H1 (cell line): ENCODE measurements around the gene GID4.

Experiments used
- EZH2 ChIP-seq: fragments of 200-600 bp; sonication (generic); IDR thresholded peaks from 2 replicates; pipeline ENCODE4 v1.7.1; 2012; ENCODE audit warnings: low read depth, mild to moderate bottlenecking, moderate library complexity, low read length, inconsistent platforms; ENCODE audit not compliant: severe bottlenecking
- TF ChIP-seq, protein P1 (sequence below), 3 experiments: IDR thresholded peaks; 1 replicate in 2 of 3; 2 replicates in 1 of 3; pipeline versions ENCODE4 v1.5.1 to v1.6.1; 2011; ENCODE audit warnings: low read length in 3 of 3, mild to moderate bottlenecking in 3 of 3, inconsistent platforms in 2 of 3, low read depth in 1 of 3, moderate library complexity in 1 of 3; ENCODE audit not compliant: insufficient read depth in 1 of 3; ENCODE audit errors: control extremely low read depth in 1 of 3
- TF ChIP-seq, protein P2 (sequence below): IDR thresholded peaks from 2 replicates; pipeline ENCODE4 v1.6.1; 2011; ENCODE audit warnings: low read length, improper control_type of control experiment
- TF ChIP-seq, protein P3 (sequence below): IDR thresholded peaks from 2 replicates; pipeline ENCODE4 v1.6.1; 2012; ENCODE audit warnings: inconsistent platforms

DNA sequence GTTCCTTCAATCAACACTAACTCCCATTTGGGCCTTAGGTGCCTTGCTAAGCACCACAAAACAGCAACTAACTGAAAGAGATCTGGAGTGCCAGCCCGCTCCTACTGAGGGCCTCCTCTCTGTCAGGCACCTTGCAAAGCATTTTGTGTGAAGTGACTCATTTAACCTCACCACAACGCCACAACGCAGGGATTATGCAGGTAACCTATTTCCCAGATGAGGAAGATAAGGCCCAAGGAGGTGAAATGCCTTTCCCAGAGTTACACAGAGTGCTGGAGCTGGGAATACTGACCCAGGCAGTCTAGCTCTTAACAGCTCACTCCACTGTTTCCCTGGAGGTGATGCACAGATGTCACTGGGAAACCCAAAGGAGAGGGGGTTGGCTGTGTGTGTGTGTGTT lies 33.7 kb upstream of the GID4 start:
- TF ChIP-seq, protein P1, sequence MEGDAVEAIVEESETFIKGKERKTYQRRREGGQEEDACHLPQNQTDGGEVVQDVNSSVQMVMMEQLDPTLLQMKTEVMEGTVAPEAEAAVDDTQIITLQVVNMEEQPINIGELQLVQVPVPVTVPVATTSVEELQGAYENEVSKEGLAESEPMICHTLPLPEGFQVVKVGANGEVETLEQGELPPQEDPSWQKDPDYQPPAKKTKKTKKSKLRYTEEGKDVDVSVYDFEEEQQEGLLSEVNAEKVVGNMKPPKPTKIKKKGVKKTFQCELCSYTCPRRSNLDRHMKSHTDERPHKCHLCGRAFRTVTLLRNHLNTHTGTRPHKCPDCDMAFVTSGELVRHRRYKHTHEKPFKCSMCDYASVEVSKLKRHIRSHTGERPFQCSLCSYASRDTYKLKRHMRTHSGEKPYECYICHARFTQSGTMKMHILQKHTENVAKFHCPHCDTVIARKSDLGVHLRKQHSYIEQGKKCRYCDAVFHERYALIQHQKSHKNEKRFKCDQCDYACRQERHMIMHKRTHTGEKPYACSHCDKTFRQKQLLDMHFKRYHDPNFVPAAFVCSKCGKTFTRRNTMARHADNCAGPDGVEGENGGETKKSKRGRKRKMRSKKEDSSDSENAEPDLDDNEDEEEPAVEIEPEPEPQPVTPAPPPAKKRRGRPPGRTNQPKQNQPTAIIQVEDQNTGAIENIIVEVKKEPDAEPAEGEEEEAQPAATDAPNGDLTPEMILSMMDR (IDR thresholded peaks at IDR 0.05; ENCODE audit: control extremely low read depth in 1 of 3, insufficient read depth in 1 of 3, low read depth in 1 of 3, low read length in 3 of 3), result no peak
- TF ChIP-seq, protein P2, sequence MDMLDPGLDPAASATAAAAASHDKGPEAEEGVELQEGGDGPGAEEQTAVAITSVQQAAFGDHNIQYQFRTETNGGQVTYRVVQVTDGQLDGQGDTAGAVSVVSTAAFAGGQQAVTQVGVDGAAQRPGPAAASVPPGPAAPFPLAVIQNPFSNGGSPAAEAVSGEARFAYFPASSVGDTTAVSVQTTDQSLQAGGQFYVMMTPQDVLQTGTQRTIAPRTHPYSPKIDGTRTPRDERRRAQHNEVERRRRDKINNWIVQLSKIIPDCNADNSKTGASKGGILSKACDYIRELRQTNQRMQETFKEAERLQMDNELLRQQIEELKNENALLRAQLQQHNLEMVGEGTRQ, result no peak
- TF ChIP-seq EZH2, result no peak
- TF ChIP-seq, protein P3, sequence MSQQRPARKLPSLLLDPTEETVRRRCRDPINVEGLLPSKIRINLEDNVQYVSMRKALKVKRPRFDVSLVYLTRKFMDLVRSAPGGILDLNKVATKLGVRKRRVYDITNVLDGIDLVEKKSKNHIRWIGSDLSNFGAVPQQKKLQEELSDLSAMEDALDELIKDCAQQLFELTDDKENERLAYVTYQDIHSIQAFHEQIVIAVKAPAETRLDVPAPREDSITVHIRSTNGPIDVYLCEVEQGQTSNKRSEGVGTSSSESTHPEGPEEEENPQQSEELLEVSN, result no peak
